ENCODE data around the gene DUSP12. TPM values are rescaled to one million over a fixed set of nuclear protein-coding genes. Genes with fewer than 3 reads are reported as not detected.
A peak's percentile ranks its signal among the peaks of the same experiment; 100 is the strongest.

DUSP12 gene
- total RNA-seq, 1 donor from 2014 or later: 19.3 TPM

DNA sequence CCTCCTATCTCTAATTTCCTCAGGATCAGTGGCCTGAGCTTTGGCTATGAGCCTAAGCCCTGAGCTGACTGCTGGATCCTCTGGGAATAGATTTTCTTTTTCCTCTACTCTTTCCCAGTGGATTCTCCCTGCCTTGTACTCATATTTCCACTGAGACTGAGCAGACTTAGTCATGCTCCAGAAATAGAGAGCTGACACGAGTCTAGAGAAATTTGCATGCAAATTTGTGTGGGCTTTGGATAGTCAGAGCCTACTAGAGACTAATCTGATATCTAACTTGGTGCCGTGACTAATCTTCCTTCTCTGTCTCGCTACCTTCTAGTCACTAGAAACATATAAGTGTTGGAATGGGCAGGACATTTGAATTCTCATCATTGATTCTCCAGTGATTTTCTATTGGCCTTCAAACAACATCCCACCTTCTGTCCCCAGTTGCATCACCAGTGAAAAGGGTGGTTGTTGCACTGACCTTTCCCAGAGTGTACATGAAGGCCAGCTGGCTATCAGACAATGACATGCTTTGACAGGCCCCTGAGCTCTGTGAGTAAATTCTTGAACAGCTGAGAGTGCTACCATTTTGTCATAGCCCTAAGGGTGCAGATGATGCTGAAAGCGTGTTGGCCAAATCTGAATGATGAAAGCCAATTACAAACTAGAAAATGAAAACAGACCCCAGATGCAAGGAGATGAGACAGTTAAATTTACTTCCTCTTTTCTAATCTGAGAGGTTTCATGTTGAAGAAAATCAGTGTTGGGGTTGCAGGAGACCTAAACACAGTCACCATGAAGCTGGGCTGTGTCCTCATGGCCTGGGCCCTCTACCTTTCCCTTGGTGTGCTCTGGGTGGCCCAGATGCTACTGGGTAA, 42.9 kb upstream of the DUSP12 start, which contains the start of gene FCRLA:
Gene FCRLA (plus strand): TSS at position 748 of the 866 bp plus-strand sequence. CDS start 36 bp downstream, at position 784.
- Mint-ChIP-seq H3K27me3 (ENCODE audit: low read depth) (peaks cover 4% of the 10 kb centered on the region), H3K4me3 (ENCODE audit: unreplicated experiment) (no peak within 1 kb of the TSS), H3K27ac (ENCODE audit: unreplicated experiment) (no peak within 1 kb of the TSS), H3K9me3 (ENCODE audit: low read depth) (no peaks in the 10 kb centered on the region), H3K36me3 (ENCODE audit: low read depth) (no peaks in the 10 kb centered on the region), H3K4me1 (ENCODE audit: low read depth) (no peaks in the 10 kb centered on the region)
- TF ChIP-seq, protein P1, sequence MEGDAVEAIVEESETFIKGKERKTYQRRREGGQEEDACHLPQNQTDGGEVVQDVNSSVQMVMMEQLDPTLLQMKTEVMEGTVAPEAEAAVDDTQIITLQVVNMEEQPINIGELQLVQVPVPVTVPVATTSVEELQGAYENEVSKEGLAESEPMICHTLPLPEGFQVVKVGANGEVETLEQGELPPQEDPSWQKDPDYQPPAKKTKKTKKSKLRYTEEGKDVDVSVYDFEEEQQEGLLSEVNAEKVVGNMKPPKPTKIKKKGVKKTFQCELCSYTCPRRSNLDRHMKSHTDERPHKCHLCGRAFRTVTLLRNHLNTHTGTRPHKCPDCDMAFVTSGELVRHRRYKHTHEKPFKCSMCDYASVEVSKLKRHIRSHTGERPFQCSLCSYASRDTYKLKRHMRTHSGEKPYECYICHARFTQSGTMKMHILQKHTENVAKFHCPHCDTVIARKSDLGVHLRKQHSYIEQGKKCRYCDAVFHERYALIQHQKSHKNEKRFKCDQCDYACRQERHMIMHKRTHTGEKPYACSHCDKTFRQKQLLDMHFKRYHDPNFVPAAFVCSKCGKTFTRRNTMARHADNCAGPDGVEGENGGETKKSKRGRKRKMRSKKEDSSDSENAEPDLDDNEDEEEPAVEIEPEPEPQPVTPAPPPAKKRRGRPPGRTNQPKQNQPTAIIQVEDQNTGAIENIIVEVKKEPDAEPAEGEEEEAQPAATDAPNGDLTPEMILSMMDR (IDR thresholded peaks at IDR 0.05): no peak
- DNase-seq (ENCODE audit: low spot score): no peak

DNA sequence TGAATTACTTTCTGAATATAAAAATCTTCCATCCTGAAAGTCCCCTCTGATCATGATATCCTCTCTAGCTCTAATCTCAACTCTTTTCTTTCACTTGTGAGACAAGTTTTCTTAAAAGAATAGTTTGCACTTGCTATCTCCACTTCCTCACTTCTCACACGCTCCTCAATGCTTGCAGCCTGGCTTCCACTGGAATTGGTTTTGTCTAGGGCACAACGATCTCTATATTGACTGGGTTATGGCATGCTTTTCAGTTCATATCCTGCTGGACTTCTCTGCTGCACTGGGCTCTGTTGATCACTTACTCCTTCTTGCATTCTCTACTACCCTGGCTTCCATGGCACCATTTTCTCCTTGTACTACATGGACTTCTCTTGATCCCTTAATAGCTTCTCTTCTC, 42.1 kb upstream of the DUSP12 start:
- Mint-ChIP-seq H3K4me3 (ENCODE audit: unreplicated experiment) (no peak overlapping the region), H3K27ac (ENCODE audit: unreplicated experiment) (no peak overlapping the region), H3K4me1 (ENCODE audit: low read depth) (no peaks in the 10 kb centered on the region), H3K27me3 (ENCODE audit: low read depth) (peaks cover 4% of the 10 kb centered on the region), H3K9me3 (ENCODE audit: low read depth) (no peaks in the 10 kb centered on the region), H3K36me3 (ENCODE audit: low read depth) (no peaks in the 10 kb centered on the region)
- TF ChIP-seq, protein P1 (IDR thresholded peaks at IDR 0.05): no peak
- no peak for DNase-seq (ENCODE audit: low spot score)

DNA sequence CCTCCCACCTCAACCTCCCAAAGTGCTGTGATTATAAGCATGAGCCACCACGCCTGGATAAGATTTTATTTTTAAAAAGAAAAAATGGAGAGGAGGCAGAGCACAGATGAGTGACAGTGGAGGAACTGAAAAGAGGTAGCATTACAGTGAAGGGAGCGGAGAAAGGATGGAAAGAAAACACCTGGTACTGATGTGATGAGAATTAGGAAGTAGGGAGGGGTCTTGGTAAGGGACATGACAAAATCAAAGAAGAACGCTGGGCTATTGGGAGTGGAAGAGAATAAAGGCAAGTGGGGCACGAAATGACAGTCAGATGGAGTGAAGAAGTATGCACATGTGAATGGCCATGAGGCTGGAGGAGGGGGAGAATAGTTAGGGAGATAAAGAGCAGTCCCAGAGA, 40.2 kb upstream of the DUSP12 start:
- Mint-ChIP-seq H3K4me3 (ENCODE audit: unreplicated experiment) (no peak overlapping the region), H3K4me1 (ENCODE audit: low read depth) (no peaks in the 10 kb centered on the region), H3K27ac (ENCODE audit: unreplicated experiment) (no peak overlapping the region), H3K36me3 (ENCODE audit: low read depth) (no peaks in the 10 kb centered on the region), H3K9me3 (ENCODE audit: low read depth) (no peaks in the 10 kb centered on the region), H3K27me3 (ENCODE audit: low read depth) (peaks cover 4% of the 10 kb centered on the region)
- DNase-seq (ENCODE audit: low spot score): no peak
- TF ChIP-seq, protein P1 (IDR thresholded peaks at IDR 0.05): no peak

DNA sequence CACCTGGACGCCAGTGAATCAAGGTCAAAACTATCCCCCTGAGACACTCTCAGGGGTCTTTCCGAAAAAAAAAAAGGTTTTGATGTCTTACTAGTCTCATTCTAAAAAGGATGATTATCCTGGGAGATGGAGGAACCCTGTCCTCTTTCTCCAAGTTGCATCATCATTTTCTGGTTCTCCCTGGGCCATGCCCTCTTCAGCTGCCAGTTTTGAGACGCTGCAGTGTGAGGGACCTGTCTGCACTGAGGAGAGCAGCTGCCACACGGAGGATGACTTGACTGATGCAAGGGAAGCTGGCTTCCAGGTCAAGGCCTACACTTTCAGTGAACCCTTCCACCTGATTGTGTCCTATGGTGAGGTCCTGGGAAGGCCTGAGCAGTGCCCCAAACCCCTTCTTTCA, 39.0 kb upstream of the DUSP12 start:
- H3K4me1 Mint-ChIP-seq (ENCODE audit: low read depth): no peaks in the 10 kb centered on the region
- peaks cover 14% of the 10 kb centered on the region for H3K27me3 Mint-ChIP-seq (ENCODE audit: low read depth)
- TF ChIP-seq, protein P1 (IDR thresholded peaks at IDR 0.05): no peak
- no peaks in the 10 kb centered on the region for H3K9me3 Mint-ChIP-seq (ENCODE audit: low read depth)
- no peaks in the 10 kb centered on the region for H3K36me3 Mint-ChIP-seq (ENCODE audit: low read depth)
- H3K4me3 Mint-ChIP-seq (ENCODE audit: unreplicated experiment): no peak overlapping the region
- peak overlapping the region; percentile 15 for H3K27ac Mint-ChIP-seq (ENCODE audit: unreplicated experiment)
- no peak for DNase-seq (ENCODE audit: low spot score)

DNA sequence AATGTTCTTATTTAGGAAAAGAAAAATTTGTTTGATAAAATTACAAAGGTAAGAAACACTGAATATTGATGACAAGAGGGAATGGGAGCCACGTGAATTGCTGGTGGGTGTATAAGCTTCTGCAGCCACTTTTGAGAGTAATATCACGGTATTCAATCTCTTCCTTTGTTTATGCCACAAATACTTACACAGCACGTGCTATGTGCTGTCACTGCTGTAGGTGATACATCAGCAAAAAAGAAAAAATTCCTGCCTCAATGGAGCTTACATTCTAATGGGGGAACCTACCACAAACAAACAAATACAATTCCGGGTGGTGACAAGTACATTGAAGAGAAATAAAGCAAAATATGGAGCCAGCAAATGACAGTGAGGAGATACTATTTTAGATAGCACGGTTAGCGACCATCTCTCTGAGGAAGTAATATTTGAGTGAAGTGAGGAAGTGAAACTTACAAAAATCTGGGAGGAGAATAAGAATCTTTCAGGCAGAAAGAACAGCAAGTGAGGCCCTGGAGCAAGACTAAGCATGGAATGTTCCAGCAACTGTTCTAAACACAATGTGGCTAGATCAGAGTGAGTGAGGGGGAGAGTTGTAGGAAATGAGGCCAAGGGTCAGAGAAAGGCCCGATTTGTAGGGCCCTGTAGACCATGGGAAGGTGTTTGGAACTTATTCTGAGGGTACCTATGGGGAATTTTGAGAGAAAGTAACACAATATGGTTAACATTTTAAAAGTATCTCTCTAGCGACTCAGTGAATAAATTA, 30.8 kb upstream of the DUSP12 start:
- peaks cover 23% of the 10 kb centered on the region for H3K27me3 Mint-ChIP-seq (ENCODE audit: low read depth)
- no peak overlapping the region for H3K27ac Mint-ChIP-seq (ENCODE audit: unreplicated experiment)
- no peaks in the 10 kb centered on the region for H3K36me3 Mint-ChIP-seq (ENCODE audit: low read depth)
- H3K9me3 Mint-ChIP-seq (ENCODE audit: low read depth): no peaks in the 10 kb centered on the region
- no peak overlapping the region for H3K4me3 Mint-ChIP-seq (ENCODE audit: unreplicated experiment)
- TF ChIP-seq, protein P1 (IDR thresholded peaks at IDR 0.05): no peak
- no peak for DNase-seq (ENCODE audit: low spot score)
- H3K4me1 Mint-ChIP-seq (ENCODE audit: low read depth): peaks cover 5% of the 10 kb centered on the region
